HL-60 (cell line): ENCODE data around the gene PSMD11.

ENCODE experiments used
- DNase-seq, 2 experiments: peaks; one replicate each; pipeline ENCODE4 v3.0.0-alpha.2; 2010 to 2020; ENCODE audit warnings: low read depth in 1 of 2, low spot score in 1 of 2
- H3K27ac ChIP-seq: fragments of 250-450 bp; sonication (Bioruptor Pico); replicated peaks from 2 replicates; pipeline ENCODE4 v1.5.1; 2020; ENCODE audit warnings: mild to moderate bottlenecking, moderate library complexity
- H3K27me3 ChIP-seq: fragments of 250-450 bp; sonication (Bioruptor Pico); 2 replicates; pipeline ENCODE4 v1.5.1; 2021; ENCODE audit warnings: mild to moderate bottlenecking, moderate library complexity; ENCODE audit not compliant: insufficient read depth, poor library complexity, severe bottlenecking
- H3K4me3 ChIP-seq: replicated peaks from 2 replicates; pipeline ENCODE4 v1.5.1; 2011; ENCODE audit warnings: mild to moderate bottlenecking, control low read depth, low read length; ENCODE audit not compliant: insufficient read depth
- GABPA ChIP-seq: IDR thresholded peaks from 2 replicates; pipeline ENCODE4 v1.6.1; 2012; ENCODE audit warnings: low read depth
- POLR2AphosphoS5 ChIP-seq: IDR thresholded peaks from 2 replicates; pipeline ENCODE4 v1.6.1; 2012; ENCODE audit warnings: low read depth
- SPI1 ChIP-seq: IDR thresholded peaks from 2 replicates; pipeline ENCODE4 v1.6.1; 2012; ENCODE audit warnings: low read depth, mild to moderate bottlenecking, borderline replicate concordance
- TF ChIP-seq, protein P1 (sequence below): IDR thresholded peaks from 2 replicates; pipeline ENCODE4 v1.6.1; 2012; ENCODE audit warnings: low read depth; ENCODE audit not compliant: insufficient replicate concordance
- TF ChIP-seq, protein P2 (sequence below): IDR thresholded peaks from one replicate; pipeline ENCODE4 v1.5.1; 2011; ENCODE audit warnings: low read length, control low read depth, inconsistent platforms; ENCODE audit not compliant: insufficient read depth

Gene PSMD11

DNA sequence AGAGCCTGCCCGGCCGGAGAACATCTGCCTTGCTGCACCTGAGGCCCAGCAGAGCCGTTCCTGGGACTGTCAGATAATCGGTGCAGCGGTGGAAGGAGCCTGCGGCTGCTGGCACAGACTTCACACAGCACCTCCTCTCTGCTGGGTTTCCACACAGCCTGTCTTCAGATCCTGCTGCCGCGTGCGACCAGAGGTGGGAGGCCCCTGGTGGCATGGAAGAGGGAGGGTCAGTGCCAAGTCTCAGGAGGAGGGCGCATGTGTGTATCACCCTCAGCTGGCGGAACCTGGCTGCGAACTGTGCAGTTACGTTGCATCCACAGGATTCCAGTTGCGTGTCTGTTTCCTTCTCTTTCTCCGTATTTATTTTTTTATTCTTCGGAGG is 45.8 kb downstream of the PSMD11 start:
- H3K27me3 ChIP-seq: no peaks in the 10 kb centered on the region
- no peak for DNase-seq
- no peak overlapping the region for H3K4me3 ChIP-seq
- H3K27ac ChIP-seq: no peak overlapping the region
- no peak for TF ChIP-seq POLR2AphosphoS5
- TF ChIP-seq, protein P1, sequence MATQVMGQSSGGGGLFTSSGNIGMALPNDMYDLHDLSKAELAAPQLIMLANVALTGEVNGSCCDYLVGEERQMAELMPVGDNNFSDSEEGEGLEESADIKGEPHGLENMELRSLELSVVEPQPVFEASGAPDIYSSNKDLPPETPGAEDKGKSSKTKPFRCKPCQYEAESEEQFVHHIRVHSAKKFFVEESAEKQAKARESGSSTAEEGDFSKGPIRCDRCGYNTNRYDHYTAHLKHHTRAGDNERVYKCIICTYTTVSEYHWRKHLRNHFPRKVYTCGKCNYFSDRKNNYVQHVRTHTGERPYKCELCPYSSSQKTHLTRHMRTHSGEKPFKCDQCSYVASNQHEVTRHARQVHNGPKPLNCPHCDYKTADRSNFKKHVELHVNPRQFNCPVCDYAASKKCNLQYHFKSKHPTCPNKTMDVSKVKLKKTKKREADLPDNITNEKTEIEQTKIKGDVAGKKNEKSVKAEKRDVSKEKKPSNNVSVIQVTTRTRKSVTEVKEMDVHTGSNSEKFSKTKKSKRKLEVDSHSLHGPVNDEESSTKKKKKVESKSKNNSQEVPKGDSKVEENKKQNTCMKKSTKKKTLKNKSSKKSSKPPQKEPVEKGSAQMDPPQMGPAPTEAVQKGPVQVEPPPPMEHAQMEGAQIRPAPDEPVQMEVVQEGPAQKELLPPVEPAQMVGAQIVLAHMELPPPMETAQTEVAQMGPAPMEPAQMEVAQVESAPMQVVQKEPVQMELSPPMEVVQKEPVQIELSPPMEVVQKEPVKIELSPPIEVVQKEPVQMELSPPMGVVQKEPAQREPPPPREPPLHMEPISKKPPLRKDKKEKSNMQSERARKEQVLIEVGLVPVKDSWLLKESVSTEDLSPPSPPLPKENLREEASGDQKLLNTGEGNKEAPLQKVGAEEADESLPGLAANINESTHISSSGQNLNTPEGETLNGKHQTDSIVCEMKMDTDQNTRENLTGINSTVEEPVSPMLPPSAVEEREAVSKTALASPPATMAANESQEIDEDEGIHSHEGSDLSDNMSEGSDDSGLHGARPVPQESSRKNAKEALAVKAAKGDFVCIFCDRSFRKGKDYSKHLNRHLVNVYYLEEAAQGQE: no peak
- TF ChIP-seq, protein P2, sequence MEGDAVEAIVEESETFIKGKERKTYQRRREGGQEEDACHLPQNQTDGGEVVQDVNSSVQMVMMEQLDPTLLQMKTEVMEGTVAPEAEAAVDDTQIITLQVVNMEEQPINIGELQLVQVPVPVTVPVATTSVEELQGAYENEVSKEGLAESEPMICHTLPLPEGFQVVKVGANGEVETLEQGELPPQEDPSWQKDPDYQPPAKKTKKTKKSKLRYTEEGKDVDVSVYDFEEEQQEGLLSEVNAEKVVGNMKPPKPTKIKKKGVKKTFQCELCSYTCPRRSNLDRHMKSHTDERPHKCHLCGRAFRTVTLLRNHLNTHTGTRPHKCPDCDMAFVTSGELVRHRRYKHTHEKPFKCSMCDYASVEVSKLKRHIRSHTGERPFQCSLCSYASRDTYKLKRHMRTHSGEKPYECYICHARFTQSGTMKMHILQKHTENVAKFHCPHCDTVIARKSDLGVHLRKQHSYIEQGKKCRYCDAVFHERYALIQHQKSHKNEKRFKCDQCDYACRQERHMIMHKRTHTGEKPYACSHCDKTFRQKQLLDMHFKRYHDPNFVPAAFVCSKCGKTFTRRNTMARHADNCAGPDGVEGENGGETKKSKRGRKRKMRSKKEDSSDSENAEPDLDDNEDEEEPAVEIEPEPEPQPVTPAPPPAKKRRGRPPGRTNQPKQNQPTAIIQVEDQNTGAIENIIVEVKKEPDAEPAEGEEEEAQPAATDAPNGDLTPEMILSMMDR: no peak
- TF ChIP-seq GABPA: no peak
- TF ChIP-seq SPI1: no peak

DNA sequence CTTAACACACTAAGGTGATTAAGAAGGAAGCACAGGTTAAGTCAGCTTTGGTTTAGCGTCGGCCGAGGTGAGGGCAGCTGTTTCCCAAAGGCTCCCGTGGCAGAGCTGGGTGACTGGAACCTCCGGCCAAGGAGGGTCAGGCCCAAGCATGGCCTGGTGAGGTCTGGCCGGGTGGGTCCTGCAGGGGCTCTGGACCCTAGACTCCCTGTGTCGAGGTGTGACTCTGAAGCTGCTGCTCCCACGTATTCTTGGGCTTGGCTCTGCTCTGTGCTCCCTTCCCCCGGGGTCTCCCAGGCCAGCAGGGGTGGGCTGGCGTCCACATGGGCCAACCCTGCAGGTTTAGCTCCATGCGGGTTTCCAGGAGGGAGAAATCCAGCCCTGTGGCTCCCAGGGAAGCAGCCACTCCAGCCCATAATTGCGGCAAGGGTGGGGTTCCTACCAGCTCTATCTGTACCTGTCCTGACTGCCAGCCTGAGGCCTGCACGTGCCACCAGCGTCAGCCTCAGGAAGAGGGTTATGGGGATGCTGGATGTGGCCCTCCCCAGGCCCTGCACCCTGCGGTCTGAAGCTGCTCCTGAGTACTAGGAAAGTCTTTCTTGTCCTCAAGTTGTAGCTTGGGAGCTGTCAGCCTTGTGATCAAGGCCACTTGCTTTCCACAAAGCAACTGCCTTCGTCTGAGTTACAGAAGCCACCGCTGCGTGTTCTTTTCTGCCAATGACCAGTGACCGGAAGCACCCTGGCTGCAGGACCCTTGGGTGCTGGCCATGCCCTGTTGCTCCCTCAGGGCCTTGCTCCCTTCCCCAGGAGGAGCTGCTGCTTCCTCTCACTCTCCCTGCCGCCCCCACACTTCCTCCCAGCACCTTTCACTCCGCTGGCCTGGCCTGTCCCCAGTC is 47.3 kb downstream of the PSMD11 start:
- H3K27me3 ChIP-seq: no peaks in the 10 kb centered on the region
- H3K4me3 ChIP-seq: no peak overlapping the region
- no peak for DNase-seq
- no peak overlapping the region for H3K27ac ChIP-seq
- TF ChIP-seq GABPA: no peak
- TF ChIP-seq, protein P2: no peak
- TF ChIP-seq POLR2AphosphoS5: no peak
- TF ChIP-seq, protein P1: no peak
- TF ChIP-seq SPI1: peak; percentile 26; the same call in 1 of the 2 replicates

DNA sequence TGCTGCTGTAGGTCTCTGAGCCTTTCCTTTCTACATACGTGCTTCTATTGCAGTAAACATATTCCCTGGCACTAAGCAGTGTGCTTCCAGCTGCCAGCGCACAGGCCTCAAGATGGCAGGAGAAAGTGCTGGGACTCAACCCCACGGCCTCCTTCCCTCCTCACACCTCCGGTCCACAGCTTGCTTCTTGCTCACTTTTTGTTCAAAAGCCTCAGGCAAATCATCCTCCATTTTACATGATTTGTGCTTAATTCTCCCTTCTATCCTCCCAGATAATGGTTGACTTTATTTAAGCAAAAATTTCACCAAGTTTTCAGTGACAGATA is 47.9 kb downstream of the PSMD11 start:
- no peak overlapping the region for H3K4me3 ChIP-seq
- H3K27me3 ChIP-seq: no peaks in the 10 kb centered on the region
- peak overlapping the region; percentile 42 for H3K27ac ChIP-seq
- TF ChIP-seq GABPA: no peak
- TF ChIP-seq, protein P2: no peak
- TF ChIP-seq, protein P1: no peak
- no peak for TF ChIP-seq POLR2AphosphoS5
- no peak for TF ChIP-seq SPI1
- no peak for DNase-seq
